SIG-M5 treated with dmso at 0.1 percent for 504 hours (cell line): Measurements from ENCODE around the gene FSTL5.
A peak's percentile ranks its signal among the peaks of the same experiment; 100 is the strongest.
"Not testable (repeated sequence)": the region's sequence is repeated elsewhere in the genome, so short reads cannot be mapped to it uniquely, and the experiment has no call there.

Source experiments
- DNase-seq: peaks from one replicate; lab custom pipeline; 2025; ENCODE audit not compliant: unreplicated experiment; lab: John Stamatoyannopoulos, UW

FSTL5 gene

GRCh38 chr4:162163892-162164759 lies at the start of gene FSTL5:
Gene FSTL5 (minus strand): TSS chr4:162164000. CDS start chr4:162111396, 52,604 bp downstream.
- DNase-seq = peak; percentile 62

DNA sequence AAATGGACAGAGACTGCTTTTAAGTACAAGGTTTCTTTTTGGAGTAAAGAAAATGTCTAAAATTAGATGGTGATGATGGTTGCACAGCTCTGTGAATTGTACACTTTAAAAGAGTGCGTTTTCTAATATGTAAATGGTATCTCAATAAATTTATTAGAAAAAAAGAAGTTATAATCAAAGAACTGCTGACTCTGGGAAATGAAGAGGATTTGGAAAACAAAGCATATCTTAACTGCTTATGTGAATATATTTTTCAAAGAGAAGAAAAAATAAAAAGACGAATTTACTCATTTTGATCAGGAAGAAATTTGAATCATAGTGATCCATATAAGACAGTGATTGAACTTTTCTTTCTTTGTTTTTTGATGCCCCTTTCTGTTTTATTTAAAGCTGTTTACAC lies 45.9 kb upstream of the FSTL5 start:
- DNase-seq = no peak

- not testable (repeated sequence) for DNase-seq
Measured at GRCh38 chr4:162203478-162203877, 39.7 kb upstream of the FSTL5 start.

- no peak for DNase-seq
Measured at GRCh38 chr4:162201673-162202072, 37.9 kb upstream of the FSTL5 start.

GRCh38 chr4:162170509-162170908 lies 6.7 kb upstream of the FSTL5 start:
- no peak for DNase-seq

DNA sequence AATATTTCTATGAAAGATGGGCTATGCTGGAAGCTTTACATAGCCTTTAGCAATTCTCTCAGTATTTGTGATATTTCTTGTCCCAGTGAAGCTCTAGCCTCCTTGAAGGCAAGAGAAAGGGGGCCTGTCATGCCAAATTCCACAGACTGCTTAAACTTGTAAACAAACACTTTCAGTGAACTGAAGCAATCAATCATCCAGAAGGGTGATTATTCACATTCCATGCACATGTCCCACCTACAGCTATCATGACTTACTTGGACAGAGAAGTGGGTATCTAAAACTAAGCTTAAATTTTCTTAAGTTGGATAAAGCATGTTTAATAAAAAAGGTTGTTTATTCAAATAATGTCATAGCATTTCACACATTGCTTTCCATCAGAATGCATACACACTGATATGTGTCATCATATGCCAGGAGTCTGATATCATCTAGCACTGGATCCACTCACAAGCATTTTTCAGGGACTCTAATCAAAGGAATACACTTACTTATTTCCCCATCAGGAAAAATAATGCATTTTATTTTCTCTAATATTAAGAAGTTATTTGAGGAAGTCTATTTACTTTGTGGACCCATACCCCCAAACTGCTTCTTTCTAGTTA lies 1.2 kb upstream of the FSTL5 start:
- DNase-seq = no peak

DNA sequence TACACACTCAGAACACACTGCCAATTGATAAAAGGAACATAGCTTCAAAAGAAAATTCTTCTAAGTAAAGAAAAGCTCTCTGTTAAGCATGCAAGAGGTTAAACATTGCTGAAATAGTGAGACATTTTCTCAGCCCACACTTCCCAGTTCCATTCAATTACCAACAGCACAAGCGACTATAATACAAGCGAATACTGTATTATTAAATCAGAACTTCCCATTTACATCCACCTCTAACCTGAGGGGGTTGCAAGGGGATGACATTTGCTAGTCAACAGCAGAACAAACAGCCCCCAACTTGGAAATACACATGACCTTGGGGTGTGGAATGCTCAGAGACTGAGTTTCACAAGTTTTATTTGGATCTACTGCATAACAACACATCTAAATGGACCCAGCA lies 1.1 kb downstream of the FSTL5 start:
- no peak for DNase-seq

- DNase-seq = no peak
Measured at GRCh38 chr4:162157241-162157640, 6.6 kb downstream of the FSTL5 start.

DNA sequence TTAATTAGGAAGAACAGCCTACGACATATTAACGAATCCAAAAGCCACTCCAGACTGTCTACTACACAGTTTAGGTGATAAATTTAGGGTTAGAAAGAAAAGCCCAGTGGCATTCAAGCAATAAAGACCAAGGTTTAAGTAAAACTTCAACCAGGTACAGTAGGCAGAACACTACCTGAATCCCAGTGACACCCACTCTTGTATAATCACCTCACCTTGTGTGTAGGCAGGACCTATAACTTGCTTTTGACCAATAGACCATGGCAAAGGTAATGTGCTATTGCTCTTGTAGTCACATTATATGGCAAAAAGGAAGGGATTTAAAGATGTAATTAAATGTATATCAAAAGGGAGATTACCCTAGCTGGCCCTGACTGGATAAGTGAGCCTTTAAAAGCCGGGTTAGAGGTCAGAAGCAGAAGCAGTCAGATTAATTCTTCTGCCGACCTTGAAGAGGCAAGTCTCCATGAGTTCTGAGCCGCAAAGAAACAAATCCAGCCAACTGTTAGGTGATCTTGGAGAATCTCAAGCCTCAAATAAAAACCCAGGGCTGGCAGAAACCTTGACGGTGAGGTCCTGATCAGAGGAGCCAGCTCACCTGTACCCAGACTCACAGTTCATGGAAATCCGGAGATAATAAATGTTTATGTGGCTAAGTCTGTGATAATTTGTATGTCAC lies 8.8 kb downstream of the FSTL5 start:
- DNase-seq = no peak

DNA sequence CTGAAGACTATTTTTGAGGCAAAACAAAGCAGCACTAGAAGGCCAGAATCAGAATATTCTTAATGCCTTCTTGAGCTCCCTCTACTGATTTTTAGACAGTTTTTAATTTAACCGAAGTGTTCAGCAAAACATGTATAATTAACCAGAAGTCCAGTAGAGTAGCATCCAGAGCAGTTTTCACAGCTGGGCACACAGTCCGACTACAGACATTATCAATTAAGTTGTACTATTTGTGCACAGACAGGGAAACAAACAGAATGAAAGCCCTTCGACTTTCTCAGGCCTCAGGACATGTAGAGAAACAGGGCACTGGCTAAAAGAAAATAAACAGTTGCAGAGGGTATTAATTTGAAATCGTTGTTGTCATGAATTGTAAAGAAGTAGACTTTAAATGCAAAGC lies 11.9 kb downstream of the FSTL5 start:
- DNase-seq = no peak

- DNase-seq = no peak
Measured at GRCh38 chr4:162151386-162151785, 12.4 kb downstream of the FSTL5 start.

DNA sequence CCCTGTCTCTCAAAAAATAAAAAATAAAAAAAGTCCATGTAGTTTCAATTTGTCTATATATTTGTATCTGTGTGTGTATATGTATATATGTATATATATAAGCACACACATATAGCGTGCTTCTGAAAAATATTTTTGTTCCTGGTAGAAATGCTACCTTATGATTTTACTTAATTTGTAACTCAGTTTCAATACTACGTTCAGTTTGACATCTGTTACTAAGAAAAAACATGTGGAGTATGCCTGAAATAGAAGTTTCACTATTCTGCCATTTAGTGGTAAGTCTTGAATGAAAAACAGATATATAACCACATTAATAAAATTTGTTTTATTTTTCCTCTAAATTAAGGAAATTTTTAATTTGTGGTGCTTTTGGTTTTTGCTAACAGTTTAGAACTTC lies 14.2 kb downstream of the FSTL5 start:
- no peak for DNase-seq

- DNase-seq = no peak
Measured at GRCh38 chr4:162140051-162140683, 23.6 kb downstream of the FSTL5 start.

DNA sequence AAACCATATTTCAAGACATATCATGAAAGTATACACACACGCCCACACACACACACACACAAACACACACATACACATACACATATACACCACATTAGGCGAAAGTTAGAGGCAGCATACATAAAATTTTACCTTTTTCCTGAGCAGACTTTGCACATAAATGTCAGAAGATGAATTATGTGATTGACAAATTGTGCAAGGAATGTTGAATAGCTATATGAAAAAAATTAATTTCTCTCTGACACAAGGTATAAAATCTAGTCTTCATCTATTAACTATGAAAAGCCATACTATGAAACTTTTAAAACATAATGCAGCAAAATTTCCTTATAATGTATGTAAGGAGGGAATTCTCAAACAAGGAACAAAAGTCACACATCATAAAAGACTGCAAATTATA lies 24.4 kb downstream of the FSTL5 start:
- no peak for DNase-seq

- no peak for DNase-seq
Measured at GRCh38 chr4:162131256-162131655, 32.5 kb downstream of the FSTL5 start.

DNA sequence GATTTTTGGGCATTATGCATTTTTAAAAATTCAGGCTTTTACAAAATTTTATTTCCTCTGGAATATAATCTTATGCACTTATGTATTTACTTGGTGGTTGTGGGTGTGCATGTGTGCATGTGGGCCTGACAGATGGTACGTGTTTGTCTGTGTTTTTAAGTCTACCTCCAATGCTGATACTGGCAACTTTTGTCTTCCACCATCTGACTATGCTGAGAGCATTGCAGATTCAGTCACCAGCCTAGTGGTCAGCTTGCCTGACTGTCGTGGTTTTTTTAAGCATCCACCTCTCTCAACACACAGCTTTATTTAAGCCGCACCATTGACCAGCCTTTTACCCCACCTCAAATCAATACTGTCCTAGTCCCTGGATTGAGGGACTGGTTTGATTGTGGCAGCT lies 37.1 kb downstream of the FSTL5 start:
- DNase-seq = no peak

- no peak for DNase-seq
Measured at GRCh38 chr4:162117051-162117450, 46.7 kb downstream of the FSTL5 start.

DNA sequence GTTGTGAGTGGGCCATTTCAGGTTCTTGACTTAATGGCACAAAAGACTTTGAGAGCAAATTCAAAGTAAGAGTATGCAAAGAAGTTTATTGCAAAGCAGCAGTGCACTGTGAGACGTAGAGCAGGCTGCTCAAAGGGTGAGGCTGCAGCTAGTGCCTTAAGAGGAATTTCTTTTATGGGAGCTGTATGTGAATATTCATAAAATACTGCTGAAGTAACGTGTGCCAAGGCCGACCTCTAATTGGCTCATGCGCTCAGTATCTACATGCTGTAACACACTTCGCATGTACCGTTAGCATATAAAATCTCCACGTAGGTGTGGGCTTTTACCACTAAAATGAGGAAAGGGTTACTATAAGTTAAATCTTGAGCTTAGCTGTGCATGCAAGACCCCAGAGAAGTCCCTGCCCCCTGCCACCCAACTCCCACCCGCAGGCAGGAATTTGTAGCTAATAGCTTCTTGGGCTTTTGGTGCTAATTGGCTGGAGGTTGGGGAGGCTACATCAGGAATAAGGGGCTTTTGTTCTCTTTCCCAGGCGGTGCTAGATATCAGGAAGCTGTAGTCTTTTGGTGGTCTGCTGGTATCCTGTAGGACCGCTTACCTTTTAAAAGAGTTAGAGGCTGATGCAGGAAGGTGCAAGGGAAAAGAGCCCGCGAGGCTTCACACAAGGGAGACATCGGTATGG lies 47.6 kb downstream of the FSTL5 start:
- no peak for DNase-seq

- DNase-seq = no peak
Measured at GRCh38 chr4:162115333-162115732, 48.5 kb downstream of the FSTL5 start.

- DNase-seq = no peak
Measured at GRCh38 chr4:162111078-162111477, 52.7 kb downstream of the FSTL5 start.
